SJSA1 (cell line): ENCODE measurements around the gene BCL2L14. TPM values are rescaled to one million over a fixed set of nuclear protein-coding genes. Genes with fewer than 3 reads are reported as not detected.

Experiments used
- DNase-seq, 2 experiments: peaks; one replicate each; pipeline ENCODE4 v3.0.0-alpha.2; 2015 to 2020; ENCODE audit warnings: low spot score in 2 of 2, low read depth in 1 of 2
- H3K27ac ChIP-seq: fragments of 250-450 bp; sonication (Bioruptor Pico); 2 replicates; pipeline ENCODE4 v1.5.1; 2020; ENCODE audit warnings: mild to moderate bottlenecking, moderate library complexity
- H3K27me3 ChIP-seq: fragments of 250-450 bp; sonication (Bioruptor Pico); replicated peaks from 2 replicates; pipeline ENCODE4 v1.5.1; 2020; ENCODE audit warnings: mild to moderate bottlenecking, moderate library complexity
- H3K36me3 ChIP-seq: fragments of 250-450 bp; sonication (Bioruptor Pico); 2 replicates; pipeline ENCODE4 v1.5.1; 2020; ENCODE audit warnings: mild to moderate bottlenecking
- H3K4me1 ChIP-seq: fragments of 250-450 bp; sonication (Bioruptor Pico); replicated peaks from 2 replicates; pipeline ENCODE4 v1.6.1; 2021; ENCODE audit warnings: mild to moderate bottlenecking
- H3K4me3 ChIP-seq: fragments of 250-450 bp; sonication (Bioruptor Pico); 2 replicates; pipeline ENCODE4 v1.5.1; 2020; ENCODE audit warnings: mild to moderate bottlenecking
- H3K9me3 ChIP-seq: fragments of 250-450 bp; sonication (Bioruptor Pico); replicated peaks from 2 replicates; pipeline ENCODE4 v1.5.1; 2020; ENCODE audit warnings: mild to moderate bottlenecking
- total RNA-seq: library from RNA; depleted of rRNA; stranded (reverse); fragments of >200 nt; shearing (Covaris generic); gene quantifications from 2 replicates; pipeline ENCODE4 v1.2.3, GENCODE V29; 2014

Gene BCL2L14
- total RNA-seq, 1 experiment from 2014 or later = not detected

GRCh38 chr12:12079291-12079690 is 8.6 kb downstream of the BCL2L14 start:
- no peaks in the 10 kb centered on the region for H3K36me3 ChIP-seq
- no peak for DNase-seq
- no peak overlapping the region for H3K4me3 ChIP-seq
- no peaks in the 10 kb centered on the region for H3K9me3 ChIP-seq
- H3K4me1 ChIP-seq = no peaks in the 10 kb centered on the region
- H3K27ac ChIP-seq = no peak overlapping the region
- H3K27me3 ChIP-seq = no peaks in the 10 kb centered on the region

GRCh38 chr12:12081836-12082497 is 11.2 kb downstream of the BCL2L14 start:
- peak in 1 of 2 experiments; percentile 48 for DNase-seq
- Histone ChIP-seq H3K4me3 (no peak overlapping the region), H3K27me3 (no peaks in the 10 kb centered on the region), H3K4me1 (no peaks in the 10 kb centered on the region), H3K27ac (no peak overlapping the region), H3K9me3 (no peaks in the 10 kb centered on the region), H3K36me3 (no peaks in the 10 kb centered on the region)

- Histone ChIP-seq H3K27me3 (no peaks in the 10 kb centered on the region), H3K9me3 (no peaks in the 10 kb centered on the region), H3K27ac (no peak overlapping the region), H3K36me3 (no peaks in the 10 kb centered on the region), H3K4me3 (no peak overlapping the region), H3K4me1 (no peaks in the 10 kb centered on the region)
- no peak for DNase-seq
Observed at GRCh38 chr12:12083688-12084087, 12.9 kb downstream of the BCL2L14 start.

DNA sequence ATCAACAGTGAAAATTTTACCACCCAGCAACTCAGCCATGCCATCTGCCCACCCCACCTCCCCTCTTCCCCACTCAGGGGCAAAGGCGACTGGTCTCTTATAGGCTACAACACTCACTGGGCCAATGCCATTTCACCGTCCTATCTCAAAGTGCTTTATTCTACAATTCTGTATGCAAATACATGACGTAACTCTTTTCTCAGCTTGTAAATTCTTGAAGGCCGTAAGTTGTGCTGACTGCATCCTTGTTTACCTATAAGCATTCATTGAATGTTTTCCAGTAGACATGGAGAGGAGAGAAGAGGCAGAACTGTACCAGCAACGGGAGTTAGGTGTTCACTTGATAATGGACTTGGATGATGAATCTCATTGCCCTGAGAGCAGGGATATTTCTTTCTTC is 15.6 kb downstream of the BCL2L14 start:
- Histone ChIP-seq H3K4me1 (no peaks in the 10 kb centered on the region), H3K27me3 (no peaks in the 10 kb centered on the region), H3K36me3 (no peaks in the 10 kb centered on the region), H3K4me3 (no peak overlapping the region), H3K9me3 (no peaks in the 10 kb centered on the region), H3K27ac (no peak overlapping the region)
- DNase-seq = no peak

- no peak overlapping the region for H3K27ac ChIP-seq
- H3K4me1 ChIP-seq = no peaks in the 10 kb centered on the region; the same call in 1 of the 2 replicates
- DNase-seq = no peak
- H3K27me3 ChIP-seq = no peaks in the 10 kb centered on the region
- no peaks in the 10 kb centered on the region for H3K36me3 ChIP-seq
- no peaks in the 10 kb centered on the region for H3K9me3 ChIP-seq
- no peak overlapping the region for H3K4me3 ChIP-seq
Observed at GRCh38 chr12:12086973-12087692, 16.4 kb downstream of the BCL2L14 start.

GRCh38 chr12:12087693-12088034 is 16.9 kb downstream of the BCL2L14 start:
- Histone ChIP-seq H3K4me3 (no peak overlapping the region), H3K9me3 (no peaks in the 10 kb centered on the region), H3K4me1 (peaks cover 5% of the 10 kb centered on the region; the same call in 1 of the 2 replicates), H3K36me3 (no peaks in the 10 kb centered on the region), H3K27me3 (no peaks in the 10 kb centered on the region), H3K27ac (no peak overlapping the region)
- no peak for DNase-seq

GRCh38 chr12:12088147-12088546 is 17.4 kb downstream of the BCL2L14 start:
- DNase-seq = no peak
- Histone ChIP-seq H3K4me1 (peaks cover 10% of the 10 kb centered on the region), H3K27me3 (no peaks in the 10 kb centered on the region), H3K9me3 (no peaks in the 10 kb centered on the region), H3K36me3 (no peaks in the 10 kb centered on the region), H3K4me3 (no peak overlapping the region), H3K27ac (no peak overlapping the region)

DNA sequence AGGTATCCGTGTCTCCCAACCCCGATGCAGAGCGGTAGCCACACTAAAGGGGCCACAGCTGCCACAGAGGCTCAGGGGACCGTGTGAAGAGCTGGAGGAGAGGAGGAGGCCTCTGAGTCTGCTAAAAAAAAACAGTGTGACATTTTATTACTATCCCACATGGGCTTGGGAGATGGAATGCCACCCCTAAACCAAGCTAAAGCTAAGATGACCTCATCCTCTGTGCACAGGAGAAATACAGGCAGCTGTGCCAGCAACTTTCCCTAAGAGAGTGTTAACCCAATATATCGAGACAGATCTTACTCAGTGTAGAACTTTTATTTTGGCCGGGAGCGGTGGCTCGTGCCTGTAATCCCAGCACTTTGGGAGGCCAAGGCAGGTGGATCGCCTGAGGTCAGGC is 18.0 kb downstream of the BCL2L14 start:
- Histone ChIP-seq H3K4me1 (peaks cover 12% of the 10 kb centered on the region), H3K9me3 (no peaks in the 10 kb centered on the region), H3K36me3 (no peaks in the 10 kb centered on the region), H3K4me3 (no peak overlapping the region), H3K27me3 (no peaks in the 10 kb centered on the region), H3K27ac (no peak overlapping the region)
- DNase-seq = no peak

DNA sequence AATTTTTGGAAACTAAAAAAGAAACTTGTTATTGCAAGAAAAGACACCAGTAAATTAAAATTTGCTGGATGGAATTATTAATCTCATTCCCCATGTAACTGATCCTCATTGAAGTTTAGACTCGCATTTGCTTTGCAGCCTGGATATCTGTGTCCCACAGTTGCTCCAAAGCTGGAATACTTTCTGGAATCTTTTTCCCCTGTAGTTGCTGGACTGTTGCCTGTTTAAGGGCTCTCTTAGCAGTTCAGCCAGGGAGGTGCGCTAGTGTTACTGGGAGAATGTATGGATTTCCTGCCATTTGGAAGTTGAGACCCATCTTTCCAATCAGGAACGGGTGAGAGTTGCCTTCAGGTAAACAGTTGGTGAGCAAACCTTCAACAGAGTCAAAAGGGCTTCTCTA is 20.3 kb downstream of the BCL2L14 start:
- Histone ChIP-seq H3K4me3 (no peak overlapping the region), H3K9me3 (no peaks in the 10 kb centered on the region)
- no peak for DNase-seq

DNA sequence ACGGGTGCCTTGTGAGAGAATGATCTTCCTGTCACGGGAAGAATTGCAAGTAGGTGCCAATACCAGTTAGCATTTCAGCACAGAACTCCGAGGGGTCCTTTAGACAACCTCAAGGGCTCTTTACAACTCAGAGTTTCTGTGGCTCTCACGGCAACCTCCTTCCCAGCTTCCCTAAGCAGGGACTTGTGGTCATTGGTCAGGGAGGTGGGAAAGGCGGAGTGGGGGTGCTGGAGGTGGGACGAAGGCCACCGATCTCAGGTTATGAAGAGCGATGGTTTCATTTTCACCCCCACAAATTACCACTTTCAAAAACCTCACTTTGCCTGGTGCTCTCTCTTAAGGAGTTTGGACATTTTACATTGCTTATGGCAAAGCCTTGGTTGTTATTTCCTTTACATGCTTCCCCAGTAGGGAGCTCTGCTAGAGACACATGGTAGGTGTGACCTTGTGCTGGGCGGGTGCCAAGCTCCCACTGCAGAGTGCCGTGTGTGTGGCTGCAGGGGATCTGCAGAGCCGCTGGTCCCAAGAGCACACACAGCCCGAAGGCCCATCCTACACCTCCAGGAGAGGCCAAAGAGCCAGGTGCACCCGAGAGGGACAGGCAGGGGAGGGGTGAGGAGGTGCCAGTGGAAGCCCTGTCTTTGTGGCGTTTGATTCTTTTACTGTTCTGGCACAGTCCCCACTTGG is 21.4 kb downstream of the BCL2L14 start:
- H3K27ac ChIP-seq = no peak overlapping the region
- H3K9me3 ChIP-seq = no peaks in the 10 kb centered on the region
- no peaks in the 10 kb centered on the region for H3K27me3 ChIP-seq
- no peaks in the 10 kb centered on the region for H3K36me3 ChIP-seq
- no peak overlapping the region for H3K4me3 ChIP-seq
- DNase-seq = peak in 1 of 2 experiments; percentile 23
- H3K4me1 ChIP-seq = peaks cover 17% of the 10 kb centered on the region

More for the DNA sequence above, 20.3 kb downstream of the BCL2L14 start:
- Histone ChIP-seq H3K27ac (no peak overlapping the region), H3K4me1 (peaks cover 17% of the 10 kb centered on the region), H3K27me3 (no peaks in the 10 kb centered on the region), H3K36me3 (no peaks in the 10 kb centered on the region)

DNA sequence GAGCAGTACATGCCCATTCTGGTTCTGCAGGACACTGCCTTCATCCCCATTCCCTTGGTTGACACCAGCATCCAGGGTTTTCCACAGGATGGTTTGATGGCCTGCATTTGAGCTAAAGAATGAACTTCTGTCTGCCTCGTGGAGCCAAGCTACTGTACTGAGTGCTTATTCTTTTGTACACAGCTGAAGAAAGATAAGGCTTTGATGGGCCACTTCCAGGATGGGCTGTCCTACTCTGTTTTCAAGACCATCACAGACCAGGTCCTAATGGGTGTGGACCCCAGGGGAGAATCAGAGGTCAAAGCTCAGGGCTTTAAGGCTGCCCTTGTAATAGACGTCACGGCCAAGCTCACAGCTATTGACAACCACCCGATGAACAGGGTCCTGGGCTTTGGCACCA is 23.7 kb downstream of the BCL2L14 start:
- H3K4me3 ChIP-seq = no peak overlapping the region
- H3K27ac ChIP-seq = no peak overlapping the region
- H3K27me3 ChIP-seq = no peaks in the 10 kb centered on the region
- H3K4me1 ChIP-seq = peaks cover 31% of the 10 kb centered on the region
- DNase-seq = no peak
- H3K36me3 ChIP-seq = no peaks in the 10 kb centered on the region
- no peaks in the 10 kb centered on the region for H3K9me3 ChIP-seq

- Histone ChIP-seq H3K27ac (no peak overlapping the region), H3K27me3 (no peaks in the 10 kb centered on the region), H3K9me3 (no peaks in the 10 kb centered on the region), H3K4me1 (peaks cover 34% of the 10 kb centered on the region), H3K36me3 (no peaks in the 10 kb centered on the region), H3K4me3 (no peak overlapping the region)
- DNase-seq = no peak
Observed at GRCh38 chr12:12095021-12095420, 24.3 kb downstream of the BCL2L14 start.

DNA sequence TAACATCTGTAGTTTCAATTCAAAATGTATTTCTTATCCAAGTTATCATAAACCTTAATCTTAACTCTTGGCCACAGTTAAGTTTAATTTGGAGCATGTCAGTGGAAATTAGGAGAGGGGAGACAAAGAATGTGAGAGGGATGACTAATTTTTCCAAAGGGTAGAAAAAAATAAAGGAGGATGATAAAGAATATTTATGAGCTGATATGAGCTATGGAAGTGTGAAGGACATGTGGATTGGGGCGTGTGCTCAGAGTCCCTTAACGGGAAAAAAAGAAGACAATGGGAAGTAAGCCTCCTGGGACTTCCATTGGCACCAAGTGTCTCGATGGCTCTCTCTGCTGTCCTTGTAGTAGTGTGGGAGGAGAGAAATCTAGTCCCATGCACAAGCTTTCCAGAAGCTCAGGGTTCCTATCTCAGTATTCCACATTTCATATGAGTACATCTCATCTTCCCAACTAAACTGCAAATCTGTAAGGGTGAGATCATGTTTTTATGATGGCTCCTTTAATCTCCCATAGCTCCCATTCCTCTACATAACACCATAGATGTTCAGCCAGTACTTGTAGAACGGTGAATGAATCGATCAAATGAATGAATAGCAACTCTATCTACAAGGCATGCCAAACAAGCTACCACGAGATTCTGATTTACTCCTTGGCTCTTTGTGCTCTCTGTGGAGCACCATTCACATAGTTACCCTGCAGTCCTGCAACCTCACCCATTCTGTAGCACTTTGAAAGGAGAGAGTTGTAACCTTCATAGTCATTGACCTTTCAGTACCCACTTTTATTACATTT is 27.4 kb downstream of the BCL2L14 start:
- no peak for DNase-seq
- 0 out of 2 replicates have a peak, but pooled peaks cover 3% of the 10 kb centered on the region for H3K36me3 ChIP-seq
- no peak overlapping the region for H3K4me3 ChIP-seq
- H3K27me3 ChIP-seq = no peaks in the 10 kb centered on the region
- no peaks in the 10 kb centered on the region for H3K9me3 ChIP-seq
- peaks cover 25% of the 10 kb centered on the region for H3K4me1 ChIP-seq
- no peak overlapping the region for H3K27ac ChIP-seq
